ENCODE data around the gene DNMT3A.

DNMT3A gene

GRCh38 chr2:25194576-25195122, 147.1 kb downstream of the DNMT3A start:
- DNase-seq: no peak

DNA sequence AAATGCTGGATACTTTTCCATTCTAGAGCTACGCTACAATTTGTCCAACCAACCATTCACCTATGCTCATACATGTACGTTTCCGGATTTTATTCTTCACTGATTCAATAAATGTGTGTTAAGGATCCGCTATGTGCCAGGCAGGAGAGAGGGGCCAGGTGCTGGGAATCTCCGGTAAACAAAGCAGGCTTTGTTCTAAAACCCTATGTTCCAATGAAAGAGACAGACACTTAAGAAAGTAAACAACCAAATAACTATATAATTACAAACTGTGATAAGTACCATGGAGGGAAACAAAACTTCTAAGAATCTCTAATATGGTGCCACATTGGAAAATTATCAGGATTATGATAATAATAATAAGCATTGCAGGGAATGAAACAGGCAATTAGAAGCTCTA, 151.2 kb downstream of the DNMT3A start:
- peak; percentile 35 for DNase-seq

DNA sequence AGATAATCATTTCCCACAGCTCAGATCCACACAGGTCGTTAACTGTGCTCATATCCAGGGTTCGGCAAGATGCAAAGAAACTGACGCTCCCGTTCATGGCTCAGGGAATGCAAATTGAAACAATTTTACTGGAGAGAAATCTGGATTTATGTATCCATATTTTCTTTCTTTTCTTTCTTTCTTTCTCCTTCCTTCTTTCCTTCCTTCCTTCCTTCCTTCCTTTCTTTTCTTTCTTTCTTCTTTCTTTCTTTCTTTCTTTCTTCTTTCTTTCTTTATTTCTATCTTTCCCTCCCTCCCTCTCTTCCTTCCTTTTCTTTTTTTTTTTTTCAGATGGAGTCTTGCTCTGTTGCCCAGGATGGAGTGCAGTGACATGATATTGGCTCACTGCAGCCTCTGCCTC, 153.3 kb downstream of the DNMT3A start:
- DNase-seq: no peak

- DNase-seq: no peak
These were observed 153.9 kb downstream of the DNMT3A start for GRCh38 chr2:25187729-25188350.

- peak; percentile 53 for DNase-seq
These were observed 157.5 kb downstream of the DNMT3A start for GRCh38 chr2:25184254-25184653.

GRCh38 chr2:25178976-25179375, 162.7 kb downstream of the DNMT3A start:
- DNase-seq: no peak

Data from SHP77 treated with DMSO at 0.1 percent for 48 hours (cell line).